HuH-7.5 (cell line): ENCODE results near the gene ADAMTS2.
"Not testable (repeated sequence)": the region's sequence is repeated elsewhere in the genome, so short reads cannot be mapped to it uniquely, and the experiment has no call there.

Experiments
- DNase-seq: peaks from one replicate; pipeline ENCODE4 v3.0.0; 2011; ENCODE audit warnings: low spot score

The ADAMTS2 gene

DNA sequence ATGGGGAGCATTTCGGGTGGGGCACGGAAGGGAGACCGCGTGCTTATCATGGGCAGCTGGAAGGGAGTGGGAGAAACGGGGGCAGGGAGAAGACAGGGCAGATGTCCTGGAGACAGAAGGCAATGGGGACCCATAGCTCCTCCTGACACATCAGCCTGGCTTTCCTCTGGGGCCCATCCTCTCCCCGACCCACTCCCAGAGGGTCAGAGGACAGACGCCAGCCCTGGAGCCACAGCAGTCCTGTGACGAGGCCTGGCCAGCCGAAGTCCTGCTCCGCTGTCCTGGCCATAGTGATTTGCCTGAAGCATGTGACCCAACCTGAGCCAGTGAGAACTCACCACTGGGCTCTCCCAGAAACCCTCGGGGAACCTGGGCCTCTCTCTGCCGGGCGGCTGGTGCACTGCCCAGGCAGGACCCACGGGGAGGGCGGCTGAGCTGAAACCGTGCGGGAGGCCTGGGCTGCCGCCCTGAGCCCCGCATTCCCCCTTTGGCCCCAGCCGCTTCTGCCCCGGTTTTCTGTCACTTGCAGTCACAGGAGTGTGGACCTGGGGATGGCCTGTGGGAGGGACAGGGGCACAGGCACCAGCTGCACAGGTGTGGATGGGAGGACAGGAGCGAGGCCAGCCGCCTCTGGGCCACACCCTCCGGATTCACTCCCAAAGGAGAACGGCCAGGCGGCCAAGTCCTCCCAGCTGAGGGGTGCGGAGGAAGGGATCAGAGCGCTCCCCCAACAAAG is 19.8 kb downstream of the ADAMTS2 start:
- DNase-seq: no peak

DNA sequence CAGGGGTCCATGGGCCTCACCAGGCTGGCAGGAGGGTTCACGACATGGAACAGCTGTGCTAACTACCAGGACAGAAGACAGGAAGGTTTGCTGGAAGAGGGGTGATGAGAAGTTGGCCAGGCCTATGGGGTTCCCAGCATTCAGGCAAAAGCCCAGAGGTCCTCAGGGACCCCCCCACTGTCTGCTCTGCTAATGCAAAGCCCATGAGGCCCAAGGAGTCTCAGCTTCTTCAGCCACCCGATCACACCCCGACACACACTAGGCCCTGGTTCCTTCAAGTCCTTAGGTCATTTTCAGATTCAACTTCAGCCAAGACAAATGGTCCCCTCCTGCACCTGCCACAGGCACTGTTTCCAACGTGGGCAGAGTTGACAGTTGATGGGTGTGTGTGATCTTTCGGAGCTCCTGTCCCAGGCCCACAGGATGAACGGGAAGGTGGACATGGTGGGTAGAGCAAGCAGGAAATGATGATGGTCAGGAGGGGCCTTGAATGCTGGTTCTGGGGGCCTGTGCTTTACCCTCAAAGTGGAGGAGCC is 20.4 kb downstream of the ADAMTS2 start:
- no peak for DNase-seq

DNA sequence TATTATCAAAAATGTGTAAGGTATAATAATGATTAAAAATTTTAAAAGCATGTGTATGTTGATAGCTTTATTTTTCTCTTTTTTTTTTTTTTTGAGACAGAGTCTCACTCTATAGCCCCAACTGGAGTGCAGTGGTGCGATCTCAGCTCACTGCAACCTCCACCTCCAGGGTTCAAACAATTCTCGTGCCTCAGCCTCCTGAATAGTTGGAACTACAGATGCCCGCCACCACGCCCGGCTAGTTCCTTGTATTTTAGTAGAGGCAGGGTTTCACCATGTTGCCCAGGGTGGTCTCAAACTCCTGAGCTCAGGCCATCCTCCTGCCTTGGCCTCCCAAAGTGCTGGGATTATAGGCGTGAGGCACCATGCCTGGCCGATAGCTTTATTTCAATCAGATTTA is 20.9 kb downstream of the ADAMTS2 start:
- DNase-seq: not testable (repeated sequence)

DNA sequence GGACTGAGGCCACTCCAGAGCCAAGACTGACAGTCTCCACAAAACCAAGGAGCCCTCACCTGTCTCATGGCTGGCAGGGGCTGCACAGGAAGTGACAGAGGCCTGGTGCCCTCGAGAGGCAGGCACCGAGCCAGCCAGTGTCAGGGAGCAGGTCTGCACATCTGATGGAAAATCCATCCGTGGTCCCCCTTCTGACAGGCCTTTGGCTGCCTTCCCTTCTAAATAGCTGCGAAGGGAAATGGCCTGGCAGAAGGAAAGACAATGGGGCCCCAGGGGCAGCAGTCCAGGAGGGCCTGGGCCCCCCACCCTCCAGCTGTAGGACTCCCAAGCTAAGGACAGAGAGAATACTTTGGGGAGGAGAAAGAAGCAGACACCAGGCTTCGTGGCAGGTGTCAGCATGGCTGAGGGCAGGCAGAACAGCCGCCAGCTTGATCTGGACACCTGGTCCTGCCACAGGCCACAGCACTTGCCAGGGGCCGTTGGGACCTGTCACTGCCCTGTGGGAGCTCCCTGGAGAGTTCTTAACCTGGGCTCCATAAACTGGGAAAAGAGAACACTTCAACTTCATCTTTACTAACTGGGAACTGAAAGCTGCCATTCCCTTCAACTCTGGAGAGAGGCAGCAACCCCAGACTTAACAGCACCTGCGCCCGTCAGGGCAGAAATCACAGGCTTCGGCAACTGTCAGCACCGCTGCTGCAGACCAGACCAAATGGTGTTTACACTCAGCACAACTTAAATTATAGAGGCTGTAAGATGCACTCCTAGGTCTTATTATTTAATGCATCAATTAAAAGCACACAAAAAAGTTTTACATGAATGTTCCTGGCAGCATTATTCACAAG is 22.0 kb downstream of the ADAMTS2 start:
- no peak for DNase-seq

DNA sequence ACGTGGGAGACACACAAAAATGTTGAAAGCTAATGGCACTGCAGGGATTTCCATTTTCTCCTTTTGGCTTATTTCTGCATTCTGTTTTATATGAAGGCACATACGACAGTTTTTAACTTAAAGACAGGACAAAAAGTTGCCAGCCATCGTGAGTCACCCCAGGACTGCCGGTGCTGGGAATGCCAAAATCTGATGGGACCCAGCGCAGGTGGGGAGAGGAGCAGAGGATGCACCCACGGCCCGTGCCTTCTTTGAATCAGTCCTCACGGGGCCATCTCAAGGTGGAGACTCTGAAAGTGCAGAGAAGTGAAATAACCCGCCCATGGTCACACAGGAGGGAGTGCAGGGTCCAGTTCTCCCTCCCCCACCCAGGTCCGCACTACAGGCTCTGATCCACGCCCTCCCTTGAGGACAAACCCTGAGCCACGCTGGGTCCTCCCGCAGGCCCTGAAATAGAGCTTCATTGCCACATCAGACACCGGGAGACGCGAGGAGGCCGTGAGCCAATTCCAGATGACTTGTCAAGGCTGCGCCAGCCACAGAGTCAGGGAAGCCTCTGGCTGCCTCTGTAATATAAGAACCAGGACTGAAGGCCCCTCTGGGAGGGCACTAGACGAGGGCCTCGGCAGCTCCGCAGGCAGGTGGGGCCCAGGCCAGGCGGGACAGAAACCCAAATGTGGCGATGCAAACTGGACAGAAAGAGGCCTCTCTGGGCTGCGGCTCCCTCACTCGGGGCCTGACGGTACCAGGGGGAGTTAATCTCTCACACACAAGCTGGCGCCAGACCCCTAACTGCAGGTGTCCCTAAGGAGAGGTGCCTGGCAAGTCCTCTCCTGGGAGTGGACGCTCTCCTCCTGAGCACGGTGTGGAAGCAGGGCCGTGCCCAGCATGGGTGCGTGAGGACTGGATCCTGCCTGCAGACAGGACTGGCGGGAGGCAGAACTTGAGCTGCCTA is 22.9 kb downstream of the ADAMTS2 start:
- no peak for DNase-seq

DNA sequence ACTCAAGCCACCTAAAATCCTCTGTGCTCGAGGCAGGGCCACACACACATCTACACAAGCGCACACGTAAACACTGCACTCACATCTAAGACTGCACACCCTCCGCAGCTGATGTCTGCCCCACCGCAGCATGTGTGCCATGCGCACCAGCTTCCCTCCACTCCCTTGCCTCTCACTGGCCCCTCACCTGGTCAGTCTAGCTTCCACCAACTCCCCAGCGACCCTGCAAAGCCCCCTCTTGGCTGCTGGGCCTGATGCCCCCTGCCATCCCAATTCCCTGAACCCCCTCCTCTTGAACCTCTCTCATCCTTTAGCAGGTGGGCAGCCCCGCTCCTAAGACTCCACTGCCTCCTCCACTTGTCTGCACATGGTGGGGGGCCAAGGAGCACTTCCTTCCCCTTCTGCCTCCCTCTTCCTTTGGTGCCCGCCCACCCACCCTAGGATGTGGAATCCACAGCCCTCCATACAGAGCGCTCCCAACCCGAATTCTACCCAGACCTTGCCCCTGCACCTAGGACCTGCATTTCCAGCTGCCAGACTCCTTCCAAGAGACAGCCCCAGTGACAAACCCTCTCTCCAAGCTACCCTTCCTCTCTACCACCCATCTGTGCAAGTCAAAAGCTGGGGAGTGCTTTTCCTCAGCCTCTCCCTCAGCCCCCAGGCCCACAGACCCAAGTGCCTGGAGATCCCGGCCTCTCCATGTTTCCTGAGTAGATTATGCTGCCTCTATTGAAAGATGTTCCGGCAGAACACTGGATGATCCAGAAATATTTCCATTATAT is 23.9 kb downstream of the ADAMTS2 start:
- DNase-seq: no peak

DNA sequence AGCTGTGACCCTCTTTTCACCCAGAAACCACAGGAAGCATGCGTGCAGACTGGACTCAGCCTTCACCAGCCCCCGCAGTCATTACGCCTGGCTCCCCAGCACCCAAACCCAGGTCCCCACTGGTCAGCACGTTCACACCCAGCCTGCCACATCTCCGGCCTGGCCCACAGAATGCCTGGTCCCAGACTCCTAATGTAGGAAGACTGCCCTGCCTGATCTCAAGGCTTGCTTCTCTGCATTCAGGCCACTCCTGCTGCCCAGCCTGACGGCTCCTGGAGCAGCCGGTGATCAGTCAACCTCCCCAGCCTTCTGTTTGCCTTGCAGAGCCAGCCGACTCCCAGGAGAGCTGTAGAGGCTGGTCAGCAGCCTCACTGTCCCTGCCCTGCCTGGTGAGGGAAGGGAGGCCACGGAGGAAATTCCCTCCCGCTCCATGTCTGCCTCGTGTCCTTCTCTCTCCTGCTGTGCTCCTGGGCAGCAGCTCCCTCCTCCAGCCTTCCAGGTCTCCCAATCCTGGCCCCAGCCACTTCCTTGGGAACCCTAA is 25.4 kb downstream of the ADAMTS2 start:
- no peak for DNase-seq

DNA sequence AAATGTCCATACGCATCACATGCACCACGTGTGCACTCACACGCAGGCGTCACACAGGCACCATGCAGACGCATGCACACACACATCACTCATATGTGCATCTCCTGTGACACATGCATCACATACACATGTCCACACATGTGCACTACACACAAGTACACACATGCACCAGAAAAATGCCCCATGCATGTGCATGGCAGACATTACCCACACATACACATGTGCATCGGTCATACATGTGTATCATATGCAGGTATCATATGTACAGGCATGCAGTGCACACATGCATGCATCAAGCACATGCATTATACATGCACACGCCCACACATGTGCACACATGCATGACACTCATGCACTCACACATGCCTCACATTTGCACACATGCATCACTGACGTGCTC is 26.1 kb downstream of the ADAMTS2 start:
- no peak for DNase-seq

DNA sequence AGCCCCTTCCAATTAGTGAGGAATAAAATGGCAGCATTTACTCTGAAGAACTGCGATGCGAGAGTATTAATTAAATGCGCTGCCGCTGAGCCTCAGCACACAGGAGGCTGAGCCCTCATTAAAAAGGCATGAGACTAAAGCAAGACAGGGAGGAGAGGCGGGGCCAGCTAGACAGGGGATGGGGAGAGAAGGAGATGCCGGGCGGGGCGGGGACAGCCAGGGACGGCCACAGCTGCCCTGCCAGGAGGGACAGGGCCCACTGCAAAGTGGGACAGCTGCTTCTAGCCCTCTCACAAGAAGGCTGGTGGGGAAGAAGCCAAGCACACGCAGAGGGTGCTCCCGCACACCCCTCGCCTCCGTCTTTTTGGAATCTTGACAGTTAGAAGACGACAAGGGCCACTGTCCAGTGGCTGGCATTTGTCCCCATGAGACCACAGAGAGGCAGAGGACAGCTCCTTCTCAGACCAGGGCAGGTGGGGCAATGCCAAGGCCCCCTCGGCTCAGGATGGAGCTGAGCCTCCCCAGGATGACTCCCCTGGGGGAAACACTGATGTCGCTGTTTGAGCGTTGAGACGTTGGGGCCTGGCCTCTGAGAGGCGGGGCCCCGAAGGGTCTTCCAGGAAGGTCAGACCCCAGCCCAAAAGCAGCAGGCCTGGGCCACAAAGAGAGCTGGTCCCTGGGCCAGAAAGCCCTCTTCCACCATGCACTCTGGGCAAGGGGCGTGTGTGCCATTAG is 26.9 kb downstream of the ADAMTS2 start:
- DNase-seq: no peak

DNA sequence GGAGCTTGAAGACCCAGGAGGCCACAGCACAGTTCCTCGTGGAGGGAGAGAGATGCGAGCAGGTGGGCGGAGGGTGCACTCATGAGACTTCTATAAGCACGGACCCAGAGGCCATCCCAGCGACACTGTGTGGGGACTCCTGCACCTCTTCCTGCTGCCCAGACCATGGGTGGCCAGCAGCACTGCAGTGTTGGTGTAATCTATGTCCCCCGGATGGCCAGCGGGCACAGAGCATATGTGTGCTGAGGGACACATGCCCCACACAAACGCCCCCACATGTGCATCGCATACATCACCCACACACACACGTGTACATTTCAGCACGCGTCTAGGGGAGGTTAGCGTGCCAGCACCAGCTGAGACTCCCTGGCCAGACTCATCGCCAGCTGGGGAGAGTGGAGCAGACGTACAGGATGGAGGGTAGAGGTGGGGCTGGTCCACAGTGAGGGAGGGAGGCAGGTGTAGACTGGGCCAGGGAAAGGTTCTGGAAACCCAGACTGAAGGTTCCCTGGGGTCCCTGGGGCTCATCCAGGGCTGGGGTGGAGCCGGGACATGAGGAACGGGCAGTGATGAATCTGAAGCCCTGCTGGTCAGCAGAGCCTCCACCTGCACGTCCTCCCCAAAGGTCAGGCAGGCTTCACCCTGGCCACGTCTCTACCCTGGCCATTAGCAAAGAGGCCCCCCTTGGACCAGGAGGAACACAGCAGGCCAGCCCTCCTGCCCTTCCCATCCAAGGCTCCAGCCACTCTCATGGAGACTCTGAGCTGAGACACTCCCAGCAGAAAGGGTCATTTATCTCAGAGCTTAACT is 27.6 kb downstream of the ADAMTS2 start:
- DNase-seq: no peak

DNA sequence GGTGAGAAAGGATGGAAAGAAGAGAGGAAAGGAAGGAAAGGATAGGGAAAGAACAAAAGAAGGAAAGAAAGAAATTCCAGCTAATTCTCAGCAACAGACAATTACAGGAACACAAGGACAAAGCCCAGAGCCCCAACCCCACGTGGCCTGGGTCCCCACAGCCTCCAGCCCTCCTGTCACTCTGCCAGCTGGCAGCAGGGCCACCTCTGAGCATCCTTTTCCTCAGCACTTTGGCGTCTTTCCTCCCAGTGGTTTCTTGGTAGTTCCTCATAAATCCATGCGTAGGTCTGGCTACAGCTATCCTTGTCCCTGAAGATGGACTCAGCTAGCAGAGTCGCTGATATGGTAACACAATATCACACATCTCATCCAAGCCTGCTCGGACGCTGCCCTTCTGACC is 28.3 kb downstream of the ADAMTS2 start:
- no peak for DNase-seq

DNA sequence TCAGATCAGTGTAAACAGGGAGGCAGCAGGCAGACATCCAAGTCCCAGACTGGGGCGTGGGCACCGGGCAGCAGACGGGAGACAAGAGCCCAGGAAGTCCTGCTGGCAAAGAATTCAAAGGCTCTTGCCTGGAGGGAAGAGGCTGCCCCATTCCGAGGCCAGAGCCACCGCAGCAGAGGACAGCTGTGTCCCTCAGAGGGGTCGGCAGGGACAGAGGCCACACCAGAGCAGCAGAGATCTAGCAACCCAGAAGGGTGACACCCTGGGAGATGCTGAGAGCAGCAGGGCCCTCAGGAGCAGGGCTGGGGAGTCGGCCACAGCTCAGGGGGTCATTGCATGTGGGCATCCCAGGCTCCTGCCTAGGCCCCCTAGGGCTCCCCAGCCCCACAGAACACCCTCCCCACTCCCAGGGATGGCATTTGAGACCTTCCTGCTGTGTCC is 29.1 kb downstream of the ADAMTS2 start:
- DNase-seq: no peak

DNA sequence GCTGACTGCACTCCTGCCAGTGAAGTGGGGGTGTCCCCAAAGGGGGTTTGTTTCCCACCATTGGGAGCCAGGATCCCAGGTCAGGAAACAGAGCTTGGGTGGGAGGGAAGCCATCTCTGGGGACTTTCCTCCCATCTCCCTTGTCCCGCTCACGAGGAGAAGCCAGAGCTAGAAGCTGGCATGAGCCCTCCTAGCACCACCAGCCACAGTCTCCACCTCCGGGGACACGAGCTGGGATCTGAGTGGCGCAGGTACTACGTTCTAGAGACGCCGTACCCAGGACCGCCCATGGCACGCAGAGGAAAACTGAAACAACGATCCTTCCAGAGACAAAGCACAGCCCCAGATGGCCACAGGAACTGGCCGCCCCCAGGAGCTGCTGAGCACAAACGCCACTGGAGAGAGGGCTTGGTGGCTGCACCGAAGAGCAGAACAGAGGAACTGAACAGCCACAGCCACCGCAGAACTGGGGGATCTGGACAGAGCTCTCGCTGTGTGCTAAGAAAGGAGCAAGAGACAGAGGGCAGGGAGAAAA is 29.8 kb downstream of the ADAMTS2 start:
- DNase-seq: no peak

DNA sequence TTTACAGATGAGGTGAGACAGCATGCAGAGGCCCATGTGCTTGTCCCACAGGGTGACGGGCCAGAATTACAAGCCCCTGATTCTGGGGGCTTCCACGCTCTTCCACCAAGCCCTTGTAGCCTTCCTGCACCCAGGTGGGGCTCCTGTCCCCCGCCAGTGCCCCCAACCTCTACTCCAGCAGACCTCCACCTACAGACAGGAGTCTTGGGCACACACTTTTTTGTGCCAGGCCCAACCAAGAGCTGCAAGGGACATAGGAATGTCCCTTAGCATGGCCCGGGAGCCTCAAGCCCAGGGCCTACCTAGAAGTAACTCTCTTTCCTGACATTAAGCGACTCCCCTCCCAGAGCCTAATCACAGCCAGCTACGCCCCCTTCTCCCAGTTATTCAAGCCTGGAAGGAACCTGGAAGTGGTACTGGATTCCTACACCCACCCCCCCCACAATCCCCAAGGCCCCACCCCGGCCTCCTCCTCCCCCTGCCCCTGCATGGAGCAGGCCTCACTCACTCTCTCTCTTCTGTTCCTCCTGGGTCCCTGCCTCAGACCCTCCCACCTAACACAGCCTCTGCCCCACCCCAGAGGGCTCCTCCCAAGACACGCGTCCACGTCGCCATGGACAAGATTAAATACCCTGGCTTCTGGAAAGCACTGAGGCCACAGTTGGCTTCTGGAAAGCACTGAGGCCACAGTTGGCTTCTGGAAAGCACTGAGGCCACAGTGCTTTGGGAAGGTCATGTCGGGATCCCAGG is 30.5 kb downstream of the ADAMTS2 start:
- DNase-seq: no peak

DNA sequence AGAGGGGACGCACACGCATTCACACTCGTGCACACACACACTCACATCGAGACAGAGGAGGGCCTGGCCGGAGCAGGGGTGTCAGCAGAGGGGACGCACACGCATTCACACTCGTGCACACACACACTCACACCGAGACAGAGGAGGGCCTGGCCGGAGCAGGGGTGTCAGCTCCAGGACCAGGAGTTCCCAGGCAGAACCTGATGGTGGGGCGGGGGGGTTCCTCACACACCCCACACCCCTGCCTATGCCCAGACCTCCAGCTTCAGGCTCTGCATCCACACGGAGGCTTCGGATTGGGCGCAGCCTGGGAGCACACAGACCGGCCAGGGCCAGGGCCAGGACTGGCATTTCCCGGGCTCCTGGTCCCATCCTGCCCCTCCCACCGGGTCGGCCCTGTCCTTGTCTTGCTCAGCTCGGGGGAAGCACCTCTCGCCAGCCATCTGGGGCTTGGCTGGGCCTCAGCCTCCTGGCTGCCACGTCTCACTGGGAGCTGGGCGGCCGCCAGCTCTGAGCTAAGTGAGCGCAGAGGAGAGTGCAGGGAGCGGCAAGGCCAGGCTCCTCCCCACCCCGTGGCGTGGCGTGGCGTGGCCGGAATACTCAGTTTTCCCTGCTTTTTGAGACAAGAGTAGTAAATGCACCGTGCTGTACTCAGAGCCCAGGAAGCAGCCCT is 31.3 kb downstream of the ADAMTS2 start:
- DNase-seq: no peak

DNA sequence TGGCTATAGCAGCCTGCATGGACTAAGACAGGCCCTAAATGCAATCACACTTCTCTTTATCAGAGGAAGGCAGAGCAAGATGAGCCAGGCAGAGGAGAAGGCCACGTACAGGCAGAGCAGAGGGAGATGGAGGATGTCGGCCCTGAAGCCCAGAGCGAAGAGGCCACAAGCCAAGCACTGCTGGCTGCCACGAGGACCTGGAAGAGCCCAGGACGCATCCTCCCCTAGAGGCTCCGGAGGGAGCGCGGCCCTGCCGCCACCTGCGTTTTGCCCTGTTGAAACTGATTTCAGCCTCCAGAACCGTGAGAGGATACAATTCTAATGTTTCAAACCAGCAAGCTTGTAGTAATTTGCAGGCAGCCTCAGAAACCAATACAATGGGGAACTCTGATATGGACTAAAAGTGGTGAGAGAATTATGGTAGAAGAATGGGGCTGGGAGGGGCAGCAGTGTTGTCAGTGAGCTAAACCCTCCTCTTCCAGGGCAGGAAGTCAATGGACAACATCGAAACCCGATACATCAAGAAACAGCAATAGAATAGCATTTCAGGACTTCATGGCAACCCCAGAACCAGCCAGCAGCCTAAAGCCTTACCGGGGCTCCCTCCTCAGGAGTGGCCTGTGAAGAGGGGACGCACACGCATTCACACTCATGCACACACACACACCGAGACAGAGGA is 32.6 kb downstream of the ADAMTS2 start:
- no peak for DNase-seq

DNA sequence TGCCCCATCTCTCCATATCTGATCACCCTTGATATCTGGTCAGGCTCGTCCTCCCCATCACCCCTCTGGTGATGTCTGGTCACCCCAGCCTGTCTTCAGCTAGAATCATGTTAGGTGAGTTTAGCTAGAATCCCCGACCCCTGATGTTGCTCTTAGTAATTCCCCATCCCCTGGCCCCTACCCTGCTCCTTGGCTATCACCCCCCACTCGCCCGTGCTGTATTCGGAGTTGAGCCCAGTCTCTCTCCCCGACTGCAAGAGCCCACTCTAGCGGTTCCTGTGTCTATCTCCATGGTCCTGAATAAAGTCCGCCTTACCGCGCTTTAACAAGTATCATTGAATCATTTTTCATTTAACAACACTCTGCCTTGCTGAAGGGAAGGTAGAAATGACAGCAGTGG is 33.7 kb downstream of the ADAMTS2 start:
- no peak for DNase-seq
